Measurements from ENCODE around the gene FHAD1.

The FHAD1 gene

DNA sequence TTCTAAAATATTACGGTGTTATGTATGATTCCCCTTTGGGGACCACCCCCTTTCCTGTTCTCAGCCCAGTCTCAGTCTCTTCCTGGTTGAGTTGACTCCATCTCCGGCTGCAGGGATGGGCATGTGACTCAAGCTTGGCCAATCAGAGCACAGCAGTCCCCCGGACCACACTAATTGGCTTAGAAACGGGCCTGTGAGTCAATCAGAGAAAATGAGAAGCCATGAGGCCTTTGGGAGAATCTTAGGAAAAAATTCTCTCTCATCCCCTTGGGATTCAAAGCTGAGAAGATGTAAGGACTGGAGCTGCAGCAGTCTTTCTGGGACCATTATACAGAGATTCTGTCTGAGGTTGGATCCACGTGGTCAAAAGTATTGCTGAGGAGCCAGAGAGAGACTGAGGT is 10.7 kb upstream of the FHAD1 start:
- no peak overlapping the region for H3K4me3 ChIP-seq (ENCODE audit: low read depth, low read length)
- no peak for DNase-seq (ENCODE audit: low read depth, low spot score)
- in situ Hi-C loops (cut with HindIII; ENCODE audit: low sequenced_read_pairs) = no loop called here
- TF ChIP-seq CTCF (IDR thresholded peaks at IDR 0.05; ENCODE audit: low read depth, low read length) = no peak

DNA sequence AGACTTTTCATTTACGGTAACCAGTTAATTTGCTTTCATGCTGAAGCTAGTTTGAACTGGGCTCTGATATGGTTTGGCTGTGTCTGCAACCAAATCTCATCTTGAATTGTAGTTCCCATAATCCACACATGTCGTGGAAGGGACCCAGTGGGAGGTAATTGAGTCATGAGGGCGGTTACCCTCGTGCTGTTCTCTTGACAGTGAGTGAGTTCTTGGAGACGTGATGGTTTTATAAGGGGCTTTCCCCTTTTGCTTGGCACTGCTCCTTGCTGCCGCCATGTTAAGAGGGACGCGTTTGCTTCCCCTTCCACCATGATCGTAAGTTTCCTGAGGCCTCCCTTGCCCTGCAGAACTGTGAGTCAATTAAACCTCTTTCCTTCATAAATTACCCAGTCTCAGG is 10.3 kb upstream of the FHAD1 start:
- in situ Hi-C loops (cut with HindIII; ENCODE audit: low sequenced_read_pairs) = no loop called here
- no peak for TF ChIP-seq CTCF (IDR thresholded peaks at IDR 0.05; ENCODE audit: low read depth, low read length)
- peak; percentile 32 for DNase-seq (ENCODE audit: low read depth, low spot score)

GRCh38 chr1:15238789-15239188 is 8.2 kb upstream of the FHAD1 start:
- H3K4me3 ChIP-seq (ENCODE audit: low read depth, low read length) = no peak overlapping the region
- TF ChIP-seq CTCF (IDR thresholded peaks at IDR 0.05; ENCODE audit: low read depth, low read length) = no peak
- in situ Hi-C loops (cut with HindIII; ENCODE audit: low sequenced_read_pairs) = no loop called here
- DNase-seq (ENCODE audit: low read depth, low spot score) = no peak

More for the DNA sequence above, 10.3 kb upstream of the FHAD1 start:
- H3K4me3 ChIP-seq (ENCODE audit: low read depth, low read length) = no peak overlapping the region

- H3K4me3 ChIP-seq (ENCODE audit: low read depth, low read length) = no peak overlapping the region
- in situ Hi-C loops (cut with HindIII; ENCODE audit: low sequenced_read_pairs) = no loop called here
- no peak for DNase-seq (ENCODE audit: low read depth, low spot score)
- no peak for TF ChIP-seq CTCF (IDR thresholded peaks at IDR 0.05; ENCODE audit: low read depth, low read length)
These were observed 4.3 kb upstream of the FHAD1 start for GRCh38 chr1:15242766-15243165.

GRCh38 chr1:15243275-15244043 is 3.6 kb upstream of the FHAD1 start:
- DNase-seq (ENCODE audit: low read depth, low spot score) = no peak
- no peak for TF ChIP-seq CTCF (IDR thresholded peaks at IDR 0.05; ENCODE audit: low read depth, low read length)
- no peak overlapping the region for H3K4me3 ChIP-seq (ENCODE audit: low read depth, low read length)
- in situ Hi-C loops (cut with HindIII; ENCODE audit: low sequenced_read_pairs) = no loop called here

DNA sequence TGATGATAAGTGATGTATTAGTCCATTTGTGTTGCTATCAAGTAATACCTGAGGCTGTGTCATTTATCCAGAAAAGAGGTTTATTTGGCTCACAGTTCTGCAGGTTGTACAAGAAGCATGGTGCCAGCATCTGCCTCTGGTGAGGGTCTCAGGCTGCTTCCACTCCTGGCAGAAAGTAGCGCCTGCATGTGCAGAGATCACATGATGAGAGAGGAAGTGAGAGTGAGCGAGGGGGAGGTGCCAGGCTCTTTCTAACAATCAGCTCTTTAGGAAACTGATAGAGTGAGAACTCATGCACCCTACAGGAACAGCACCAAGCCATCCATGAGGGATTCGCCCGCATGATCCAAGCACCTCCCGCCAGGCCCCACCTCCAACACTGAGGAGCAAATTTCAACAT is 2.2 kb upstream of the FHAD1 start:
- no peak for DNase-seq (ENCODE audit: low read depth, low spot score)
- H3K4me3 ChIP-seq (ENCODE audit: low read depth, low read length) = no peak overlapping the region
- TF ChIP-seq CTCF (IDR thresholded peaks at IDR 0.05; ENCODE audit: low read depth, low read length) = no peak
- in situ Hi-C loops (cut with HindIII; ENCODE audit: low sequenced_read_pairs) = no loop called here
